Measurements from ENCODE around the gene LRRK1. TPM values are rescaled to one million over a fixed set of nuclear protein-coding genes. Genes with fewer than 3 reads are reported as not detected.

Gene LRRK1
- total RNA-seq, 1 donor from 2014 or later, result 24.9 TPM

GRCh38 chr15:101025501-101025885 is 106.3 kb downstream of the LRRK1 start:
- ATAC-seq (no peak), DNase-seq (ENCODE audit: low spot score) (peak; percentile 21)
- intact Hi-C loops (cut with DNase I), result no loop called here

DNA sequence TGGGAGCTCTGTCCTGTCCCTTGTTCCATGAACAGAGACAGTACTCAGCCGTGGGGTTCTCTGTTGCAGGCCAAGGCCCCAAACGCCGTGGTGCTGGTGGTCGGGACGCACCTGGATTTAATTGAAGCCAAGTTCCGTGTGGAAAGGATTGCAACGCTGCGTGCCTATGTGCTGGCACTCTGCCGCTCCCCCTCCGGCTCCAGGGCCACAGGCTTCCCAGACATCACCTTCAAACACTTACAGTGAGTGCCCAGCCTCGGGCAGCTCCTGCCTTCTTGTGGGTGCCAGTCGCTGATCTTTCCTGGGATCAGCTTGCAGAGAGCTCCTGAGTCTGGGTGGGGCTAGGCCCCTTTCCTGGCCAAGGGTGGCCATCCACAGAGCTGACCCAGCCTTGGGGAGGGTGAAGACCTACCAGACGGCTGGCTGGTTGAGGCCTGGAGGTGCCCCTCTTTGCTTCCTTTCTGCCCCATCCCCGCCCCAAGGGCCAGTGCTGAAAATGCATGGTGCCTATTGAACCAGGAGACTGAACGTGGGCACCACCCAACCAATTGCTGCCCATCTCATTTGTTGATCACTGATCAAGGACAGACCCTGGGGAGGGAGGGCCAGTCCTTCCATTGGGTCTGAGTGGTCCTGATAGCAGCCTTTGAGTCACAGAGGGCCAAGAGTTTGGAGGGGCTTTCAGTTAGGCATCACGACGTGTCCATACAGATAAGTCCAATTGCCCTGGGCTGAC is 106.9 kb downstream of the LRRK1 start:
- intact Hi-C loops (cut with DNase I), result no loop called here
- peak; percentile 49 for DNase-seq (ENCODE audit: low spot score)
- ATAC-seq, result no peak

DNA sequence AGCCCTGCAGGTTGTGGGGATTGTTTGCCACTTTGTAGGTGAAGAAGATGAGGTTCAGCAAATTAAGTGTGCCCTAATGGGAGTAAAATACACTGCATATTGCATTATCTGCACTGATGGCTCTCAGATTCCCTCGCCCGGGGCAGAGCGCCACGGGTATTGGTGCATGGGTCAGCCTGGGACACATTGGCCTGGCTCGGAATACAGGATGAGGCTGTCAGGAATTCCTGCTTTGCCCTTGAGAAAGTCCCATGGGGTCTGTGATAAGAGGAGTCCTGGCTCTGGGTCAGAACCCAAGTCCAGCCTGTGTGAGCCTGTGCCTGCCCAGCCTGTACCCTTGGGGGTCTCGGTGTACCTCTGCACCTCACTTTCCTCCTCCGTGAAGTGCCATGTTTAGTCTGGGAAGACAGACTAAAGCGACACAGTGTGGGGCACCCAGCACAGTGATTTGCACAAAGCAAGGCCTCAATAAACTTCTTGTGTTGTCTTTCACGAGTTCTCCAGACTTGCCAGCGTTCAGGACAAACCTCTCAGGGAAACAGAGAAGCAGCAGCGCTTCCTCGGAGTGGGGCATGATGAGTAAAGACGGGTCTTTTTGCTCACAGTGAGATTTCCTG is 107.6 kb downstream of the LRRK1 start:
- no peak for ATAC-seq

GRCh38 chr15:101027273-101027901 is 108.2 kb downstream of the LRRK1 start:
- ATAC-seq (no peak), DNase-seq (ENCODE audit: low spot score) (peak; percentile 62)
- intact Hi-C loops (cut with DNase I), result no loop called here

More for the DNA sequence above, 107.6 kb downstream of the LRRK1 start:
- intact Hi-C loops (cut with DNase I), result no loop called here
- DNase-seq (ENCODE audit: low spot score), result no peak

GRCh38 chr15:101027920-101028319 is 108.8 kb downstream of the LRRK1 start:
- DNase-seq (ENCODE audit: low spot score) (peak; percentile 30), ATAC-seq (no peak)
- intact Hi-C loops (cut with DNase I), result no loop called here

DNA sequence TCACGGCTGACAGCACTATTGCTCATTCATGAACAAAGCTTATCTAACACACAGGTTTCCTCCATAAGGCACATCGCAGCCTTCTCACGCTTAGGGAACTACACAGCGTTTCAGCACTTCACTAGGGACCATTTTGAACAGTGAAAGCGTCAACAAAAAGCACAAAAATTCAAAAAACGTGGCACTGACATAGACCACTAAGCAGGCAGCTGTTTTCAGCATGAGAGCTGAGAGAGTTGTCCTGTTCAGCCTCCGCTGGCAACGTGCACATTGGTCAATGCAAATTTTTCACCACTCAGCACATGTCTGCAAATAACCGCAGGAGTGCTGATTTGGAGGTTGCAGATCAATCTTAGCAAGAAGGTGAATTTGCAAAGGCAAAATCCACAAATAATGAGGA is 109.2 kb downstream of the LRRK1 start:
- DNase-seq (ENCODE audit: low spot score) (peak; percentile 36), ATAC-seq (no peak)
- intact Hi-C loops (cut with DNase I), result no loop called here

GRCh38 chr15:101028772-101029438 is 109.7 kb downstream of the LRRK1 start:
- peak; percentile 51 for DNase-seq (ENCODE audit: low spot score)
- no peak for ATAC-seq
- intact Hi-C loops (cut with DNase I), result no loop called here

DNA sequence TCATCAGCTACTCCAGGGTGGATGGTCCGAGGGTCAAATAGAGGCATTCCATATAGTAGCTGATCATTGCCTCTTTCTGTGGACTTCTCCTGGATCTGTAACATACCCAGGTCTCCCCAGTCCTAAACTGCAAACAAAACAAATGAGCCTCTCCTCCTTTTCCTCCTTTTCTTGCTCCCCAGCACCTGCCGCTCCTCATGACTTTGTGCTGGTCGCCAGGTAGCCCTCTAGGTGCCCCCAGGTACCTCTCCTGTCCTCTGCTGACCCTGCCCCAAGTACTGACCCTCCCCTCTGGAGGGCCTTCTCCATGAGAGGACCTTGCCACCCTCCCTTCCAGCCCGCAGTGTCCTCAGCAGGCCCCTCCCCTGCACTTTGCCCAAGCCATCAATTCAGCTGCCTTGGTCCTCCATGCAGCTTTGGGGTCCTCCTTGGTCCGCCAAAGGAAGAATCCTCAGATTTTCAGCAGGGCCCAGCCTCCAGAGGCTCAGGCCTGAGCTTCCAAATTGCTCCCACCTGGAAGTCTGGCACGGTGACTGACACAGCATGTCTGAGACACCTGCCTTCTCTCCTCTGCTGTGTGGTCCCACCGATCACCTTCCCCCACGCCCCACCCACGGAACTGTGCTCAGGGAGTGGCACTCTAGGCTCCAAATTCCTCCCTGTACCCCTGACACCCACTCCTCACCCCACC is 111.0 kb downstream of the LRRK1 start:
- intact Hi-C loops (cut with DNase I), result no loop called here
- ATAC-seq (no peak), DNase-seq (ENCODE audit: low spot score) (peak; percentile 51)

DNA sequence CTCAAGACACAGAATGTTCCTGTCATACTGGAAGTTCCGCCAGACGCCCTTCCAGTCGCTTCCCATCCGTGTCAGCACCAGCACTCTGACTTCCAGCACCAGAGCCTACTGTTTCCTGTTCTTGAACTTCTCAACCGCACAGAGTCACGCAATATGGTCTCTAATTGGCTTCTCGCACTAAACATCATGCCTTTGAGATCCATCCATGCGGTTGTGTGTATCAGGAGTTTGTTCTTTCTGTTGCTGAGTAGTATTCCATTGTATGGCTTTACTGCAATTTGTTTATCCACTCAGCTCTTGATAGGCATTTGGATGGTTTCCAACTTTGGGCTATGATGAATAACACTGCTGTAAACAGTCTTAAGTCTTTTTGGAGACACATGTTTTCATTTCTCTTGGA is 112.1 kb downstream of the LRRK1 start:
- ATAC-seq, result no peak
- intact Hi-C loops (cut with DNase I), result no loop called here
- peak; percentile 43 for DNase-seq (ENCODE audit: low spot score)

DNA sequence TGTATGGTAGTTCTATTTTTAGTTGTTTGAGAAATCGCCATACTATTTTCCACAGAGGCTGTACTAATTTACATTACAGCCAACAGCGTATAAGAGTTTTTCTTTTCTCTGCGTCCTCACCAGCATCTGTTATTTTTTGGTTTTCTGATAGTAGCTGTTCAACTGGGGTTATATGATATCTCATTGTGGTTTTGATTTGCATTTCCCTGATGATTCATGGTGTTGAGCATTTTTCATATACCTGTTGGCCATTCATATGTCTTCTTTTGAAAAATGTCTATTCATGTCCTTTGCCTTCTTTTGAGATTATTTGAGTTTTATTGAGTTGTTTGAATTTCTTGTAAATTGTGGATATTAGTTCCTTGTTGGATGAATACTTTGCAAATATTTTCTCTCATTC is 114.6 kb downstream of the LRRK1 start:
- DNase-seq (ENCODE audit: low spot score) (no peak), ATAC-seq (no peak)
- intact Hi-C loops (cut with DNase I), result no loop called here

- no peak for ATAC-seq
- intact Hi-C loops (cut with DNase I), result no loop called here
These were observed 116.5 kb downstream of the LRRK1 start for GRCh38 chr15:101035611-101036010.

DNA sequence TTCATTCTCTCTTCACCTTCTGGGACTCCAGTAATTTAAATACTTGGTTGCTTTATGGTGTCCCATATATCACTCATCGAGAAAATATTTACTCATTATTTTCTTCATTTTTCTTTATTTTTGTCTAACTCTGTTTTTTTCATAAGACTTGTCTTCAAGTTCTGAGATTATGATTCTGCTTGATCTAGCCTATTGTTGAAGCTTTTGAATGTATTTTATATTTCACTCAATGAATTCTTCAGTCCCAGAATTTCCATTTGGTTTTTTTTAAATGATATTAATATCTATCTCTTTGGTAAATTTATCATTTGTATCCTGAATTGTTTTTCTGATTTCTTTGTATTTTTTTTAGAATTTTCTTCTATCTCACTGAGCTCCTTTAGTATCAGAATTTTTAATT is 117.0 kb downstream of the LRRK1 start:
- ATAC-seq (no peak), DNase-seq (ENCODE audit: low spot score) (no peak)
- intact Hi-C loops (cut with DNase I), result no loop called here

More at GRCh38 chr15:101035611-101036010, 116.5 kb downstream of the LRRK1 start:
- DNase-seq (ENCODE audit: low spot score), result no peak

- peak; percentile 10 for ATAC-seq
- peak; percentile 39 for DNase-seq (ENCODE audit: low spot score)
- intact Hi-C loops (cut with DNase I), result no loop called here
These were observed 118.1 kb downstream of the LRRK1 start for GRCh38 chr15:101037090-101037830.

- ATAC-seq, result no peak
- intact Hi-C loops (cut with DNase I), result no loop called here
- DNase-seq (ENCODE audit: low spot score), result no peak
These were observed 119.3 kb downstream of the LRRK1 start for GRCh38 chr15:101038327-101039003.

- ATAC-seq, result no peak
- no peak for DNase-seq (ENCODE audit: low spot score)
- intact Hi-C loops (cut with DNase I), result no loop called here
These were observed 120.3 kb downstream of the LRRK1 start for GRCh38 chr15:101039461-101039860.

- DNase-seq (ENCODE audit: low spot score), result peak; percentile 53
- intact Hi-C loops (cut with DNase I), result no loop called here
- no peak for ATAC-seq
These were observed 123.2 kb downstream of the LRRK1 start for GRCh38 chr15:101042320-101042719.

- no peak for ATAC-seq
- intact Hi-C loops (cut with DNase I), result no loop called here
- DNase-seq (ENCODE audit: low spot score), result peak; percentile 26
These were observed 123.9 kb downstream of the LRRK1 start for GRCh38 chr15:101043011-101043410.

All from sciatic nerve (tissue), 2 donors.